ENCODE data around the gene CFAP46.

CFAP46 gene

DNA sequence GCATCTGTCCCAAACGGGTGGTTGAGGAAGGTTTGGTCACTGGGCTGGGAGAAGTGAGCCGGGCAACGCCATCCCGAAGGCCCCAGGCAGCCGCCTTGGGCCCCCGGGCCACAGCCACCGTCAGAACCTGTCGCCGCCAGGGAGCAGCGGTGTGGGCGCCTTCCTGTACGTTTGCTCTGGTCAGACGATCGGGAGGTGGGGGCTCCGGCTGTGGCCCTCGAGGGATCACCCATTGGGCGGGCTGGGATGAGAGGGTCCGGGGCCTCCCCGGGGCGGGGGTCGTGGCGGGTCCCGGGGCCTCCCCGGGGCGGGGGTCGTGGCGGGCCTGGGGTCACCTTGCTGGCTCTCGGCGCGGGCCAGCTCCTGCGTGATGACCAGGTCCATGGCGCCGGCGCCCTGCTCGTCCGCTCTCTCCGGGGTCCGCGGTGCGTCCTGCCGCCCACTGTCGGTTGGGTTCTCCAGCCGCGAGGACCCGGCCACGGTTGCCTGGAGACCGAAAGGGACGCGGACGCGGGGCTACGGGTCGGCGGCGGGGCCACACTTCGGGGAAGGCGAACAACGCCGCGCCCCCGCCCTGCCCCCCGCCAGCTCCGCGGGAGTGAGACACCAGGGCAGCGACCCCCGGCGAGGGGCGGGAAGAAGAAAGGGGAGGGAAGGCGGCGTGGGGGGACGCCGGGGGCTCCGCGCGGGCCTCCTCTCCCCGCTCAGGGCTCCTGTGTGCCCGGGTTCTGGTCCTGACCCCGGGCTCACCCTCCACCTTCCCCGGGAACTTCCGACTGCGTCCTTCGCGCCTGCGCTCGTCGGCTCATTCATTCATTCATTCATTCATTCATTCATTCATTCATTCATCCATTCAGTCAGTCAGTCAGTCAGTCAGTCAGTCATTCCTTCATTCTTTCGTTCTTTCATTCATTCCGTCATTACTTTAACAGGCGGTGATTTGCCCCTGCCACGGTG is at the start of gene CFAP46:
TSS of gene CFAP46 (minus strand) at position 470 of the 957 bp plus-strand sequence. CDS start at position 384, 86 bp downstream.
- no peak for DNase-seq (ENCODE audit: low read depth)

DNA sequence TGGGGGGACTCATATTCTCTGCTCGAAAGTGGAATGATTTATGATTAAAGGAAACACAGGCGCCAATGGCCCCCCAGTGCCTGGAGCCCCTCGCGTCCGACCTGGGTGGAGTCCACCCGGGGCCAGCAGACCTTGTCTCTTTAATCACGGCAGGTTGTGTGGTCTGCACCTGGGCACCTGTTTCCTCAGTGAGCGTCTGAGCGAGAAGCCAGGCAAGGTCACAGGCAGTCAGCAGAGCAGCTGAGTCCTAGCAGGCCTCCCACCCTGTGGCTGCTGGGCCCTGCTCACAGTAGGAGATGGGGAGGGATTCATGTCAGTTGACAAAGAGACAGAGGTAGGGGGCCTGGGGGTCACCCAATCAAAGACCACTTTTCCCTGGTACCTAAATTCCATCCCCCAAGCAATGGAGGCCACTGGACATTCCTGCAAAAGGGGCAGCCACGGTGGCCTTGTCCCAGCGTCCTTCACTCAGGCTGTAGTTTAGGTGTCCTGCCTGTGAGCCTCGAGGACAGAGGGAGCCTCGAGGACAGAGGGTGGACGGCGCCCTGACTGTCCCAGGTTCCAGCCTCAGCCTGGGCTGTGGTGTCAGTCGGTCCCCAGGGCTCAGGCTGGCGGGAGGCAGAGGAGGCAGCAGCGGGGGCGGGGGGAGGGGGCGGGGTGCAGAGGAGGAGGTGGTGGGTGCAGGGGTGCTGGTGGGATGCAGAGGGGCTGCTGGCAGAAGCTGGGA is 49.5 kb upstream of the CFAP46 start:
- no peak for DNase-seq (ENCODE audit: low read depth)

DNA sequence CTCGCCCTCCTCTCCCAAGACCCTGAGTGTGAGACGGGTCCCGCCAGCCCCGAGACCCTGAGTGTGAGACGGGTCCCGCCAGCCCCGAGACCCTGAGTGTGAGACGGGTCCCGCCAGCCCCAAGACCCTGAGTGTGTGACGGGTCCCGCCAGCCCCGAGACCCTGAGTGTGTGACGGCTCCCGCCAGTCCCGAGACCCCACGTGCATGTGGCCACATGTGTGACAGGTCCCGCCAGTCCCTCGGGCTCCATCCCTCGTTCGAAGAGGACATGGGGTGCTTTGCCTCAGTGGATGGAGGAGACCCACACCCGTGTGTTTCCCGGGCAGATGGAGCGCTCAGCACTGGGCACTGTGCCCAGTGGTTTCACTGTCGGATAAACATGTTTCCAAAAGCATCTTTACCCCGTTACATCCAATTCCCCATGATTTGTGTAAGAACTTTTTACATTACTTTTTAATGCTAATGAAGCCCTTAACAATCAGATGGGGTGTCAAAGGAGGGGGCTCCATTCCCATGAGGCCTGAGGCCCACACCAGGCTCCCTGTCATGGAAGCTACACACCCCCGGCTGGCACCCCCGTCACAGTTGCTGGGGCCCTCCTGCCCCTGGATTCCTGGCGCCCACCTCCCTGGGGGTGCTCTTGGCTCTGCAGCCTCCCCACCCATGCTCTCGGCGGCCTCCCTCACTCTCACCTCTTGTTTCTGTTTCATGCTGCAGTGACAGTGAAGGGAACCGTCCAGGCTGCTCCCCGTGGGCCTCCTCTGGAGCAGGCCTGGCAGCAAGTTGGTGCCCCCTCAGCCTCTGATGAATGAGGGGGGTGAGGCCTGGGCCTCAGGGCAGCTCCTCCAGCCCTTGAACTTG is 48.5 kb upstream of the CFAP46 start:
- DNase-seq (ENCODE audit: low read depth) = no peak

DNA sequence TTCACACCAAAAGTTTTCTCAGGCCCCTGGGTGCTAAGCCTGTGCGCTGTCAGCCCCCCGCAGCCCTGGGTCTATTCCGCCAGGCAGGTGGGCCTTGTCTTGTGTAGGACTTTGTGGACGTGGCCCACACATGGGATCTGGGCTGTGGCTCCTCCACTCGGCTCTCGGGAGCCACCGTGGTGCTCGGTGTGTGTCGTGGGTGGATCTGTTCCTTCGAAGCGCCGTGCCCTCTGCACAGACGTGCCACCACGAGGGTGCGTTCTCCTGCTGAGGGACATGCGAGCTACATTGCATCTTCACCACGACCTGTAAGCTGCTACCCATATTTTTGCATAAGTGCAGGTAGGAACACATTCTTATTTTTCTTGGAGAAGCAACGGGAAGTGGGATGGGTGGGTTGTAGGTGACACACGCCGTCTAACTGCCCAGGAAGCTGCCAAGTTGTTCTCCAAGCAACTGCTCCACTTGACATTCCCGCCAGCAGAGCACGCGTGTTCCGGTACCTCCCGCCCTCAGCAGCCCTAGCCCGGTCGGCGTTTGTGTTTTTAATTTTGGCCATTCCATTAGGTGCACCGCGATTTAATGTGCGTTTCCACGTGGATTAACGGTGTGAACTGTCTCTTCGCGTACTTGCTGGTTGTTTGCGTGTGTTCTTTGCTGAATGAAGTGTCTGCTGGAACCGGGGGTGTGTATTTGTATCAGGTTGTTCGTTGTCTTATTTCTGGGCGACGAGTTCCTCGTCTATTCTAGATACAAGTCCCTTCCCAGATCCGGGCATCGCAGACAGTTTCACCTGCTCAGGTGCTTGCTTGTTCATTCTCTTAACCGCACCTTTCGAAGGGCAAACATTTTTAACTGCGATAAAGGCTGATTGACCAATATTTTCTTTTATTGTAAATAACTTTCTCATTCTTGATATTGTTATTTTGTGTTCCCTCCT is 47.4 kb upstream of the CFAP46 start:
- DNase-seq (ENCODE audit: low read depth) = no peak

DNA sequence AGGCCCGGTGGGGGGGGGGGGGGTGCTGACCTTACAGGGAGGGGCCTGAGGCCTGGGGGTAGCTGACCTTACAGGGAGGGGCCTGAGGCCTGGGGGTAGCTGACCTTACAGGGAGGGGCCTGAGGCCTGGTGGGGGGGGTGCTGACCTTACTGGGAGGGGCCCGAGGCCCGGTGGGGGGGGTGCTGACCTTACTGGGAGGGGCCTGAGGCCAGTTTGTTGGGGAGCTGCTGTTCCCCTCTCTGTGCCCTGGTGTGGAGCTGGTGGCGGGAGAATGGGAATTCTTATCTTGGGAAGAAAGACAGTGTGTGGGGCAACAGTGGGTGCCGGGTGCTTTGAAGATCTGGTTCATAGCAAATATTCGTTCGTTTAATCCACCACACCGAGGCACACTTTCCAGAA is 46.6 kb upstream of the CFAP46 start:
- no peak for DNase-seq (ENCODE audit: low read depth)

DNA sequence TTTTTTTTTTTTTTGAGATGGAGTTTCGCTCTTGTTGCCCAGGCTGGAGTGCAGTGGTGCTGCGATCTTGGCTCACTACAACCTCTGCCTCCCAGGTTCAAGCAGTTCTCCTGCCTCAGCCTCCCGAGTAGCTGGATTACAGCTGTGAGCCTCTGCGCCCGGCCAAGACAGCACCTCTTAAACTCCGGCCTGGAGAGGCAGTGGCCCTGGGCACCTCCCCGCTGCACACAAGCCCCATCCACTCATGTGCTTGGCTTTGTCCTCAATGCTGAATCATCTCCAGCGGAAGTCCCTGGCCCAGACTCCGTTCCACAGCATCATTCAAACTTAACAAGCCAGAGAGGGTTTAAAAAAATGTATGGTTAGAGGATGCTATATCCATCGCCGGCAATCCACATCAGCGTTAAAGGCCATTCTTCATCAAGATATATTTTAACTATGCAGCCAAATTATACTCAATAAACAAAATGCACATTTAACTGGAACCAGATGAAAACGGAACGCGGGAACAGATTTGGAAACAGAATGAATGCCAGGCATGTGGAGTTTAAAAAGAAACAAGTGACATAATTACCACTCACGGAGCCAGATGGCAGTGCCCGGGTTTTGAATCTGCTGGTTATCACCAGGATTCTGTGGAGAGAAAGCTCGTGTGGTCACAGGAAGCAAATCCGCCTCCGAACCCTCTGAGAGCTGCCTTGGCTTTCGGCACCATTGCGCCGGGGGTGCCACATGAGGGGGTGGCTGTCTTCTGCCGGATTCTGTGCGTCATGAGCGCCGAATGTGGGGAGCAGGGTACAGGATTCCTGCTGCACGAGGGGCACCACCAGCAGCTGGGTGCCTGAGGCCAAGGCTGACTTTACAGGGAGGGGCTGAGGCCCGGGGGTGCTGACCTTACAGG is 45.6 kb upstream of the CFAP46 start:
- no peak for DNase-seq (ENCODE audit: low read depth)

DNA sequence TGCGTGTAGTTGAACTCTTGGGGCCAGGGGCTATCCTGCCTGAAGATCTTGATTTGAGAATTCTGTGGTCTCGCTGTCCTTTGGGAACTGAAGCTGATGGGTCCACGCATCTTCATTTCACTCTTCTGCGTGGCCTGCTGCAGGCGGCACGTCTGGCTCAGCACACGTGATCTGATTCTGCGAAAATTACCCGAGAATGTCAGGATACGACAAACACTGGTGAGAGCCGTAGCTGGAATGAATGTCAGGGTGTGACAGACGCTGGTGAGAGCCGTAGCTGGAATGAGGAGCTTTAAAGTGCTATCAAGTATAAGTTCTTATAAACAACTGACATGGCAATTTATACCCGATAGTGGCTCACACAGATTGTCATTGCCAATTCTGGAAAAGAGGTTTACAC is 44.6 kb upstream of the CFAP46 start:
- DNase-seq (ENCODE audit: low read depth) = no peak

DNA sequence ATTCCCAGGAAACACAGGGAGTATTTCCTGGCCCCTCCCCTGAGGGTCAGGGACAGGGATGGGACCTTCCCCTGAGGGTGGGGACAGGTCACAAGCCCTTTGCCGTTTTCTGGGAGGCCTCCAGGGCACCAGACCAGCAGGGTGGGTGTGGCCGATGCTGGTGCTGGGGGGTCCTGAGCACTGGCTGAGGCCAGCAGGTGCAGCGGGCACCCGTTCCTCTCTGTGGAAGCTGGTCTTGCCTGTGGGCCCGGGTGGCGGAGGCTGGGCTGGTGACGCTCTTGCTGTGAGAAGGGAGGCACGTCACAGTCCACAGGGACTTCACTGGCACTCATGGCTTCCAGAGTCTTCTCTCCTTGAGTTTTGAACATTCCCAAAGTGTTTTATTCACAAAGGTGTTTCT is 44.2 kb upstream of the CFAP46 start:
- DNase-seq (ENCODE audit: low read depth) = no peak

DNA sequence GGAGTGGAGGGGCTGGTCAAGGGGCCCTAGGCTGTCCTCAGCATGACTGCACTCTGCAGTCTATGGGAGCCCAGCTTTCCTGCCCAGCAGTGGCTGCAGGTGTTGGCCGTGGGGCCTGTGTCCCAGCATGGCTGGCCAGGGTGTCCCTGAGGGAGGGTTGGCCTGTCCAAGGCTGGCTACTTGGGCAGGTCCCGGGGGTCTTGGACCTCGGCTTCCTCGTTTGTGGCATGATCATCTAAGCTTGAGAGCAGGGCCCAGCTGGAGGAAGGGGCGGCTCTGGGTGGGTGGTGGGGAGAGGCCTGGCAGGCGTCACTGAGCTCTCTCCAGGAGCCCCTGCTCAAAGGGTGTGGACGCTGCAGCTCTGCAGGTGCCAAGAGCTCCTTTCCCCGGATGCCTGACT is 43.7 kb upstream of the CFAP46 start:
- no peak for DNase-seq (ENCODE audit: low read depth)

DNA sequence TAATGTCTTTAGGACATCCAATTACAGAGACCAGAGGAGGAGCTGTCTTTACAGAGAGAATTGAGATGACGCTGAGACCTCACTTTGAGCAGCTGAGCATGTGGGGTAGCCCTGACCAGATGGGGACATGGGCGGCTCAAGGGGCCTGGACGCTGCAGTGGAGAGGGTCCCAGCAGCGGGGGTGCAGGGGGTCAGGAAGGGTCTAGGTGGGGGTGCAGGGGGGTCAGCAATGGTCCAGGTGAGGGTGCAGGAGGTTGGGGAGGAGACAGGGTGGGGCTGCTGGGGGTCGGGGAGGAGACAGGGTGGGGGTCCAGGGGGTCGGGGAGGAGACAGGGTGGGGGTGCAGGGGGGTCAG is 43.2 kb upstream of the CFAP46 start:
- DNase-seq (ENCODE audit: low read depth) = no peak

DNA sequence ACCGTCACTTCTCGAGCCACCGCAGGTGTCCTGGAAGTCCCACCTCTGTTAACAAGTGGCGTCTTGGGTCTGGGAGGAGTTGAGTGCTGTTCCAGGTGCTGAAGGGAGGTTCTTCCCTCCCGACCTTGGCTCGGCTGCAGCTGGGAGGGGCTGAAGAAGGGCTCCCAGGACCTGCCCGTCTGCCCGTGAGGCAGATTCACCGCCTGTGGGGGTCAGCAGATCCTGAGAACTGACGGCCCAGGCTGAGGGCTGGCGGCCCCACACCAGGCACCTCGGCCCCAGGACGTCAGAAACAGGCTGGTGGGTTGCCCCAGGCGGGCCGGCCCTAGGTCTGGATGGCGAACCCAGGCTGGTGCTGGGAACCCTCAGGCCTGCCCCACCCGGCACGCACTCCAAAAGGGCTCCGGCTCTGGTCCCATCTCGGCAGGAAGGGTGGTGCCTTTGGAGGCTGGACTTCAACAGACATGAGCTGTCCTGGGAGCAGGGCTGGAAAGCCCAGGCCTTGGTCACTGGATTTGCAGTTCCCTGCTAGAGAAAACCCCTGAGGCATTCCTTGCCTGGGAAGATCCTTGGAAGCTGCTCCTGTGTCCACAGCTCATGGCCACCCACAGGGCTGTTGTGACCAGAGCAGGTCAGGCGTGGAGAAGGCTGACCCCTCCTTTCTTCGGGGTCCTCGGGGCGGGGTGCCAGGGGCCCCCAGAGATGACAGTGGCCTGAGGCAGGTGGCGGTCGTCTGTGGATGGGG is 42.6 kb upstream of the CFAP46 start:
- no peak for DNase-seq (ENCODE audit: low read depth)

DNA sequence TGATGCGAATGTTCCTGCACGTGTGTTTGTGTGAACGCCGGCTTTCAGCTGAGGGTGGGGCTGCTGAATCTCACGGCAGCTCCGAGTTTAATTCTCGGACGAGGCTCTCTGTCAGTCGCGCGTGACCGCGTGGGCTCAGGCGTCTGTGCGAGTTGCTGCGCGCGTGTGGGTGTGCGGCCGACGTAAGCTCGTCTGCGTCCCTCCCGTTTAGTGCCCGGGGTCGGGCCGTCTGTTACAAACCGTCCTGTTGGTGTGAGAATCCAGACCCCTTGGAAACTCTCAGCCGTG is 41.6 kb upstream of the CFAP46 start:
- DNase-seq (ENCODE audit: low read depth) = no peak

DNA sequence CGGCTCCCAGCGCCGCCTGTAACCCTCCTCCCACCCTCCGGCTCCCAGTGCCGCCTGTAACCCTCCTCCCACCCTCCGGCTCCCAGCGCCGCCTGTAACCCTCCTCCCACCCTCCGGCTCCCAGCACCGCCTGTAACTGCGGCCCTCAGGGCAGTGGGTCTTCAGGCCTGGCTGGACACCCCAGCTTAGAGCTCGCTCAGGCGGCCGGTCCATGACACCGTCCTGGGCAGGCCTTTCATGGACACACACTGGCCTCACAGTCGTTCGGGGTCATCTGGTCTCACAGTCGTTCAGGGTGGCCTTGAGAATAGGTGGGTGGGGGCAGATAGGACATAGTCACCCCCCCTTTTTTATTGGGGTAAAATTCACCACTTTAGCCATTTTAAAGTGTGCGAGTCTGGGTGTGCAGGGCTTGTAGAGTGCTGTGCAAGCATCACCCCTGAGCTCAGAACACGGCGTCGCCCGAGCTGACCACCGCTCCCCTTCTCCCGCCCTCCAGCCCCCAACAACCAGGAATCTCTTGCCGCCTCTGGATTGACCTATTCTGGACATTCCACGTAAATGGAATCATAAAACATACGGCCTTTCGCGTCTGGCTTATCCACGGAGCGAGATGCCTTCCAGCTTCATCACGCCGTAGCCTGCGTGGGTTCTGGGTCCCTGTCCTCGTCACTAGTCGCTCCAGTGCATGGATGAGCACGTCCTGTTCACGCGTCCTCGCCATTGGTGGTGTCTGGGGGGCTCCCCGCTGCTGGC is 41.1 kb upstream of the CFAP46 start:
- no peak for DNase-seq (ENCODE audit: low read depth)

DNA sequence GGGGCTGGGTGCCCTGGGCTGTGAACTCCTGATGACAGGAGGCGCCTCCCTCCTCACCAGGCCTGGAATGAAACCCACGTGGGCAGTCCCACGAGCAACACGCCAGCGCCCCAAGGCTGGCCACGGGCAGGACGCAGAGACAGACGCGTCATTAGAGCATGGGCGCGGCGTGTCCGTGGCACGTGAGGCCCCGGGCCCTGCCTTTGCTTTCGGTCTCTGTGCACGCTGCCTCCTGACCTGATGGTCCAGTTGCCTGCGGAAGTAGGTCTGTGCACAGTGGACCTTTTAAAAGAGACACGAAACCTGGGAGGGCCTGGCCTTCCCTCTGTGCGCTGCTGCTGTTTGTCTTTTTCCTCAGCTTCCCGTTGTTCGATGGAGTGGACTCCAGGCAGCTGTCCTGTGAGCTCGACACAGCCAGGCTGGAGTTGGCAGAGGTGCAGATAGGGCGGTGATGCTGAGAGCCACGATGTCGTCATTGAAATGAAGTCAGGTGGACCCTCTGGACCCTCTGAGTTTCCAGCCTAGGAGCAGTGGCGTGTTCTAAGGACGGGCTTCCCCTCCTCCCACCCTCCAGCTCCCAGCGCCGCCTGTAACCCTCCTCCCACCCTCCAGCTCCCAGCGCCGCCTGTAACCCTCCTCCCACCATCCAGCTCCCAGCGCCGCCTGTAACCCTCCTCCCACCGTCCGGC is 40.1 kb upstream of the CFAP46 start:
- no peak for DNase-seq (ENCODE audit: low read depth)

DNA sequence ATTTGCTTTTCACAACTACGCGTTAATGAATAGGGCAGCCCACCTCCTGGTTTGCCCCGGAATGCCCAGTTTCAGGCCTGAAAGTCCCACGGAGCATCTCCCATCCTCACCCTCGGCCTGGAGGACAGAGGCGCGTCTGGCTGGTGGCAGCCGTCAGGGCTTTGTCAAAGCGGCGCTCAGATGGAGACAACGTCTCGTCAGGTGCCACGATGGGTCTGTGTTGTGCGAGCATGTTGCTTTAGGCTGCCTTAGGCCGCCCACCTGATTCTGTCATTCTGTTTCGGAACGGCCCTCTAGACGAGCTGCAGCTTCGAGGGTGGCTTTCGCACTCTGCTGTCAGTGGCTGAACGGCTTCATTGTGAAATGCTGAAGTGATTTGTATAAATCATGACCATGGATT is 39.4 kb upstream of the CFAP46 start:
- no peak for DNase-seq (ENCODE audit: low read depth)

DNA sequence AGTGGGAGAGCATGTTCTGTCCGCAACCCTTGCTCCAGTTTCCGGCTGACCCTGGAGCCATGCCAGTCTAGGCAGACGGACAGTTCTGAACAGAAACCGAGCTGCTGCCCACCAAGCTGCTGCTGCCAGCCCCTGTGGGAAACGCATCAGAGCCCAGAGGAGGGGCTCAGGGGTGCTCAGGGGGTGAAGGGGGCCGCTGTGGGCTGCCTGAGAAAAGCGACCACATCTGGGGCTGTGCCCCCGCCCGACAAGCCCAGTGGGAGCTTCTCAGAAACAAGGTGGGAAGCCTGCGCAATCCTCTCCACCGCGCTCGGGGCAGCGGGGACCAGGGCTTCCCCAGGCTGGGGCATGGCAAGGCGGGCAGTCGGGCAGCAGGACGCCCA is 38.8 kb upstream of the CFAP46 start:
- no peak for DNase-seq (ENCODE audit: low read depth)

DNA sequence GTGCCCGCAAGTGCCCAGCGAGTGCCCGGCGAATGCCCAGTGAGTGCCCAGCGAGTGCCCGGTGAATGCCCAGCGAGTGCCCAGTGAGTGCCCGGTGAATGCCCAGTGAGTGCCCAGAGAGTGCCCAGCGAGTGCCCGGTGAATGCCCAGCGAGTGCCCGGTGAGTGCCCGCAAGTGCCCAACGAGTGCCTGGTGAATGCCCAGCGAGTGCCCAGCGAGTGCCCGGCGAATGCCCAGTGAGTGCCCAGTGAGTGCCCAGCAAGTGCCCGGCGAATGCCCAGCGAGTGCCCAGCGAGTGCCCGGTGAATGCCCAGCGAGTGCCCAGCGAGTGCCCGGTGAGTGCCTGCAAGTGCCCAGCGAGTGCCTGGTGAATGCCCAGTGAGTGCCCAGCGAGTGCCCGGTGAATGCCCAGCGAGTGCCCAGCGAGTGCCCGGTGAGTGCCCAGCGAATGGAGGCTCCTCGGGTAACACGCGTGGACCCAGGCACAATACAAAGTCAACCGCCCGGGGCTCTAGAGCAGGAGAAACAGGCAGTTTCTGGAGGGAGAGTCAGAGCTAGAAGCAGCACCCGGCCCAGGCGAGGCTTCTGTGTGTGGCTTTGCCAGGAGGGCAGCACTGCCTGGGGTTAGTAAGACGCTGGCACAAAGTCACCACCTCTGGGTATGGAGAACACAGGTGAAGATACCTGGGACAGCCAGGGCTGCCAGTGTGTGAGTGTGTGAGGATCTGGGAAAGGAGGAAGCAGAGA is 38.2 kb upstream of the CFAP46 start:
- no peak for DNase-seq (ENCODE audit: low read depth)
